Activated CD8-positive, alpha-beta memory T cell treated with anti-CD3 and anti-CD28 coated beads for 24 hours (primary cell): Measurements from ENCODE around the gene CPT2.

Source experiments
- DNase-seq: peaks from one replicate; pipeline ENCODE4 v3.0.0-alpha.2; 2020

The CPT2 gene

GRCh38 chr1:53196485-53197290, at the start of gene CPT2:
CPT2 (plus strand) TSS chr1:53196824; CDS start chr1:53196944, 120 bp downstream.
- DNase-seq: peak; percentile 94

- DNase-seq: no peak
Observed at GRCh38 chr1:53147174-53147573, 49.5 kb upstream of the CPT2 start.

GRCh38 chr1:53148123-53148522, 48.5 kb upstream of the CPT2 start:
- DNase-seq: no peak

- DNase-seq: no peak
Observed at GRCh38 chr1:53153752-53154151, 42.9 kb upstream of the CPT2 start.

GRCh38 chr1:53154859-53155438, 41.7 kb upstream of the CPT2 start:
- DNase-seq: no peak

- DNase-seq: no peak
Observed at GRCh38 chr1:53155534-53155933, 41.1 kb upstream of the CPT2 start.

GRCh38 chr1:53155945-53156344, 40.7 kb upstream of the CPT2 start:
- DNase-seq: no peak

GRCh38 chr1:53156783-53157182, 39.8 kb upstream of the CPT2 start:
- no peak for DNase-seq

- DNase-seq: no peak
Observed at GRCh38 chr1:53158900-53159299, 37.7 kb upstream of the CPT2 start.

- no peak for DNase-seq
Observed at GRCh38 chr1:53160924-53161378, 35.7 kb upstream of the CPT2 start.

GRCh38 chr1:53162621-53163020, 34.0 kb upstream of the CPT2 start:
- DNase-seq: no peak

GRCh38 chr1:53163291-53163768, 33.3 kb upstream of the CPT2 start:
- DNase-seq: no peak

GRCh38 chr1:53165408-53165961, 31.1 kb upstream of the CPT2 start:
- no peak for DNase-seq

- DNase-seq: no peak
Observed at GRCh38 chr1:53166366-53166765, 30.3 kb upstream of the CPT2 start.

GRCh38 chr1:53166912-53167311, 29.7 kb upstream of the CPT2 start:
- DNase-seq: no peak

GRCh38 chr1:53172426-53173128, 24.0 kb upstream of the CPT2 start:
- DNase-seq: no peak

- DNase-seq: no peak
Observed at GRCh38 chr1:53174971-53175913, 21.4 kb upstream of the CPT2 start.

GRCh38 chr1:53176452-53177208, 20.0 kb upstream of the CPT2 start:
- DNase-seq: no peak

- DNase-seq: no peak
Observed at GRCh38 chr1:53180226-53180625, 16.4 kb upstream of the CPT2 start.

GRCh38 chr1:53180951-53181350, 15.7 kb upstream of the CPT2 start:
- no peak for DNase-seq

GRCh38 chr1:53182111-53182593, 14.5 kb upstream of the CPT2 start:
- peak; percentile 89 for DNase-seq
